ENCODE results near the gene DTHD1. TPM values are rescaled to one million over a fixed set of nuclear protein-coding genes. Genes with fewer than 3 reads are reported as not detected.

DTHD1 gene
- total and polyA plus RNA-seq, 4 donors = 0.06 to 0.42 (median 0.07) TPM; not detected in 1

DNA sequence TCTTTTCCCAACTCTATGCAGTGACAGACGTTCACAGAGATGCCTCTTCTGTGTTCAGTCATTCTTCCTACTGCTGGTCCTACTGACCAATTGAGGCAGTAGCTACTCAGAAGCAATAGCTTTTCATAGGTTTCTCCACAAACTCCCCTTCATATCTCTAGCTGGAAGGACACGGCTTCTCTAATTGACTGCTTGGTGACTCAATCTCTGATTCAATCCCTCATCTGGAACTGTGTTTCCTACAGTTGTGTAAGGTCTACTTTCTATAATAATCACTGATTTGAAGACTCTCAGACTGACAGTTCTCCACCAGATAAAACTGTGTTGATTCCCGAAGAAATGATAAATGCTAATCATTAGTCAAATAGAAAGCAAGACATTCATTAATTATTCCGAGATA lies 111.5 kb downstream of the DTHD1 start:
- H3K36me3 ChIP-seq (ENCODE audit: control insufficient read depth in 4 of 4, insufficient read depth in 3 of 4, low read depth in 1 of 4, low read length in 3 of 4) = no peaks in the 10 kb centered on the region
- no peaks in the 10 kb centered on the region for H3K9me3 ChIP-seq (ENCODE audit: control insufficient read depth in 4 of 4, low read length in 3 of 4)
- TF ChIP-seq HNF4G (IDR thresholded peaks at IDR 0.05) = no peak
- no peak for TF ChIP-seq YY1 (IDR thresholded peaks at IDR 0.05)
- TF ChIP-seq SP1 (IDR thresholded peaks at IDR 0.05) = no peak
- no peak for TF ChIP-seq FOXA1 (IDR thresholded peaks at IDR 0.05)
- TF ChIP-seq, protein P1, sequence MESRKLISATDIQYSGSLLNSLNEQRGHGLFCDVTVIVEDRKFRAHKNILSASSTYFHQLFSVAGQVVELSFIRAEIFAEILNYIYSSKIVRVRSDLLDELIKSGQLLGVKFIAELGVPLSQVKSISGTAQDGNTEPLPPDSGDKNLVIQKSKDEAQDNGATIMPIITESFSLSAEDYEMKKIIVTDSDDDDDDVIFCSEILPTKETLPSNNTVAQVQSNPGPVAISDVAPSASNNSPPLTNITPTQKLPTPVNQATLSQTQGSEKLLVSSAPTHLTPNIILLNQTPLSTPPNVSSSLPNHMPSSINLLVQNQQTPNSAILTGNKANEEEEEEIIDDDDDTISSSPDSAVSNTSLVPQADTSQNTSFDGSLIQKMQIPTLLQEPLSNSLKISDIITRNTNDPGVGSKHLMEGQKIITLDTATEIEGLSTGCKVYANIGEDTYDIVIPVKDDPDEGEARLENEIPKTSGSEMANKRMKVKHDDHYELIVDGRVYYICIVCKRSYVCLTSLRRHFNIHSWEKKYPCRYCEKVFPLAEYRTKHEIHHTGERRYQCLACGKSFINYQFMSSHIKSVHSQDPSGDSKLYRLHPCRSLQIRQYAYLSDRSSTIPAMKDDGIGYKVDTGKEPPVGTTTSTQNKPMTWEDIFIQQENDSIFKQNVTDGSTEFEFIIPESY (IDR thresholded peaks at IDR 0.05) = no peak
- no peak for TF ChIP-seq GABPA (IDR thresholded peaks at IDR 0.05 in 1 of 2, conservative IDR thresholded peaks at IDR 0.05 in 1 of 2)
- no peak for TF ChIP-seq JUND (IDR thresholded peaks at IDR 0.05)
- TF ChIP-seq RXRA (IDR thresholded peaks at IDR 0.05) = no peak
- no peak for TF ChIP-seq NR2F2 (IDR thresholded peaks at IDR 0.05)
- TF ChIP-seq, protein P2, sequence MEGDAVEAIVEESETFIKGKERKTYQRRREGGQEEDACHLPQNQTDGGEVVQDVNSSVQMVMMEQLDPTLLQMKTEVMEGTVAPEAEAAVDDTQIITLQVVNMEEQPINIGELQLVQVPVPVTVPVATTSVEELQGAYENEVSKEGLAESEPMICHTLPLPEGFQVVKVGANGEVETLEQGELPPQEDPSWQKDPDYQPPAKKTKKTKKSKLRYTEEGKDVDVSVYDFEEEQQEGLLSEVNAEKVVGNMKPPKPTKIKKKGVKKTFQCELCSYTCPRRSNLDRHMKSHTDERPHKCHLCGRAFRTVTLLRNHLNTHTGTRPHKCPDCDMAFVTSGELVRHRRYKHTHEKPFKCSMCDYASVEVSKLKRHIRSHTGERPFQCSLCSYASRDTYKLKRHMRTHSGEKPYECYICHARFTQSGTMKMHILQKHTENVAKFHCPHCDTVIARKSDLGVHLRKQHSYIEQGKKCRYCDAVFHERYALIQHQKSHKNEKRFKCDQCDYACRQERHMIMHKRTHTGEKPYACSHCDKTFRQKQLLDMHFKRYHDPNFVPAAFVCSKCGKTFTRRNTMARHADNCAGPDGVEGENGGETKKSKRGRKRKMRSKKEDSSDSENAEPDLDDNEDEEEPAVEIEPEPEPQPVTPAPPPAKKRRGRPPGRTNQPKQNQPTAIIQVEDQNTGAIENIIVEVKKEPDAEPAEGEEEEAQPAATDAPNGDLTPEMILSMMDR (IDR thresholded peaks at IDR 0.05; ENCODE audit: low read depth, low read length, missing input control) = no peak
- no peak for TF ChIP-seq EGR1 (IDR thresholded peaks at IDR 0.05; ENCODE audit: low read depth in 2 of 2)
- TF ChIP-seq HNF4A (conservative IDR thresholded peaks at IDR 0.05) = no peak
- no peak for TF ChIP-seq FOXA2 (IDR thresholded peaks at IDR 0.05)
- TF ChIP-seq, protein P3, sequence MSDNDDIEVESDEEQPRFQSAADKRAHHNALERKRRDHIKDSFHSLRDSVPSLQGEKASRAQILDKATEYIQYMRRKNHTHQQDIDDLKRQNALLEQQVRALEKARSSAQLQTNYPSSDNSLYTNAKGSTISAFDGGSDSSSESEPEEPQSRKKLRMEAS (IDR thresholded peaks at IDR 0.05) = no peak
- no peak for DNase-seq (ENCODE audit: low spot score)
- WGBS = 83% methylated on average over 4 of the region's 4 CpGs
- no peaks in the 10 kb centered on the region for H3K4me1 ChIP-seq (ENCODE audit: control insufficient read depth in 4 of 4, insufficient read depth in 4 of 4, low read length in 3 of 4)
- H3K27ac ChIP-seq (ENCODE audit: low read depth in 1 of 2, low read length in 2 of 2) = no peak overlapping the region
- H3K9ac ChIP-seq (ENCODE audit: low read depth in 1 of 2, low read length in 2 of 2) = no peak overlapping the region
- peaks cover 0 to 5% (median 0%) of the 10 kb centered on the region in 4 donors for H3K27me3 ChIP-seq (ENCODE audit: control insufficient read depth in 4 of 4, insufficient read depth in 4 of 4, low read length in 3 of 4)
- H3K4me3 ChIP-seq (ENCODE audit: low read depth in 1 of 3, low read length in 3 of 3) = no peak overlapping the region

Other genes starting within 250 kb of the DTHD1 start
- 10 to 100 TPM in 1 of 2 donors, 1 to 10 TPM in 1; 5.3 to 23.6 TPM for gene ARAP2, start 37.1 kb upstream of the DTHD1 start, total RNA-seq
- gene ARAP2, start 37.1 kb upstream of the DTHD1 start, polyA plus RNA-seq = 1 to 10 TPM; 1.6 to 5.5 TPM

Data from liver (tissue), 9 donors.